ENCODE measurements around the gene ZYG11A.

DNA sequence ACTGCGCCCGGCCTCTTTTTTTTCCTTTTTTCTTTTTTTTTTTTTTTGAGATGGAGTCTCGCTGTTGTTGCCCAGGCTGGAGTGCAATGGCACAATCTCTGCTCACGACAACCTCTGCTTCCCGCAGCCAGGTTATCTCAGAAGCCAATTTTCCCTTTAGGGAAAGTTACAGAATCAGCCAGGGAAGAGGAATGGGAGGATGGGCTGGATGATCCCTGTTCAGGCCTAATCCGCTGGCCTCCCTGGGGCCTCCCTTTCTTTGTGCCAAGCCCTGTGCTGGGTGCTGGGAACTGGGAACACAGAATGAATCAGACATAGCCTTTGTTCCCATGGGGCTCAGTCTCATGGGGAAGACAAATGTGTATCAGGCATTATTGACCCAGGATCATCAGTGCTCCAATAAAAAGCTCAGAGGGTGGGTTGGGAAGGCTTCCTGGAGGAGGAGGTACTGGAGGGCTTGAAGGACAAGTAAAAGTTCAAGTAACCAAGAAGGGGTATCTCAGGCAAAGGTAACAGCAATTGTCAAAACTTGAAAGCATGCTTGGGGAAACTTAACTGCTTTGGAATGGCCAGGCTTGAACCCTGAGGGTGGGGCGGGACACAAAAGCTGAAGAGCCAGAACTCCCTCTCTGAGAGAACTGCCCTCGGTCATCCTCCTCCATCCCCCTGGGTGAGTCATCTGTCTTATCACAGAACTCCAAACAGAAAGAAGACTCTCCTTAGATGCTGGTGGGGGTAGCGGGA lies 64.7 kb downstream of the ZYG11A start:
- TF ChIP-seq CTCF (IDR thresholded peaks at IDR 0.05) (no peak), POLR2A (IDR thresholded peaks at IDR 0.05; ENCODE audit: low read depth) (no peak), POLR2AphosphoS5 (IDR thresholded peaks at IDR 0.05) (no peak)

Data from esophagus muscularis mucosa (tissue), 3 donors.